ENCODE measurements around the gene PIP4K2A. TPM values are rescaled to one million over a fixed set of nuclear protein-coding genes. Genes with fewer than 3 reads are reported as not detected.
A peak's percentile ranks its signal among the peaks of the same experiment; 100 is the strongest.

The PIP4K2A gene
- total RNA-seq, 6 experiments from 2014 or later, result 50.1 to 67.9 (median 58.9) TPM

- H3K4me1 Mint-ChIP-seq (ENCODE audit: low read depth), result peaks cover 80% of the 10 kb centered on the region
- no peak for DNase-seq
- no peak for TF ChIP-seq CTCF (IDR thresholded peaks at IDR 0.05)
- H3K4me3 Mint-ChIP-seq, result no peak overlapping the region
- no peak overlapping the region for H3K27ac Mint-ChIP-seq
- no peaks in the 10 kb centered on the region for H3K27me3 Mint-ChIP-seq (ENCODE audit: insufficient read depth)
- peaks cover 32% of the 10 kb centered on the region for H3K36me3 Mint-ChIP-seq (ENCODE audit: low read depth)
- H3K9me3 Mint-ChIP-seq, result no peaks in the 10 kb centered on the region
Measured at GRCh38 chr10:22652988-22653481, 61.3 kb downstream of the PIP4K2A start.

- TF ChIP-seq CTCF (IDR thresholded peaks at IDR 0.05), result no peak
- Mint-ChIP-seq H3K27me3 (ENCODE audit: insufficient read depth) (no peaks in the 10 kb centered on the region), H3K36me3 (ENCODE audit: low read depth) (peaks cover 25% of the 10 kb centered on the region), H3K27ac (no peak overlapping the region), H3K9me3 (no peaks in the 10 kb centered on the region), H3K4me3 (no peak overlapping the region; the same call in 1 of the 2 replicates), H3K4me1 (ENCODE audit: low read depth) (peaks cover 82% of the 10 kb centered on the region)
- no peak for DNase-seq
Measured at GRCh38 chr10:22651276-22651980, 63.0 kb downstream of the PIP4K2A start.

- Mint-ChIP-seq H3K9me3 (no peaks in the 10 kb centered on the region), H3K4me3 (no peak overlapping the region), H3K27ac (no peak overlapping the region), H3K36me3 (ENCODE audit: low read depth) (peaks cover 17% of the 10 kb centered on the region), H3K4me1 (ENCODE audit: low read depth) (peaks cover 71% of the 10 kb centered on the region), H3K27me3 (ENCODE audit: insufficient read depth) (no peaks in the 10 kb centered on the region)
- no peak for DNase-seq
- TF ChIP-seq CTCF (IDR thresholded peaks at IDR 0.05), result no peak
Measured at GRCh38 chr10:22649994-22650393, 64.4 kb downstream of the PIP4K2A start.

- Mint-ChIP-seq H3K27me3 (ENCODE audit: insufficient read depth) (no peaks in the 10 kb centered on the region), H3K9me3 (no peaks in the 10 kb centered on the region), H3K4me3 (peak overlapping the region; percentile 44), H3K36me3 (ENCODE audit: low read depth) (peaks cover 21% of the 10 kb centered on the region), H3K4me1 (ENCODE audit: low read depth) (peaks cover 66% of the 10 kb centered on the region), H3K27ac (peak overlapping the region; percentile 62; the same call in 1 of the 2 replicates)
- no peak for TF ChIP-seq CTCF (IDR thresholded peaks at IDR 0.05)
- DNase-seq, result no peak
Measured at GRCh38 chr10:22649390-22649841, 65.0 kb downstream of the PIP4K2A start.

- Mint-ChIP-seq H3K9me3 (no peaks in the 10 kb centered on the region), H3K36me3 (ENCODE audit: low read depth) (peaks cover 25% of the 10 kb centered on the region), H3K4me1 (ENCODE audit: low read depth) (peaks cover 71% of the 10 kb centered on the region), H3K27ac (peak overlapping the region; percentile 62), H3K27me3 (ENCODE audit: insufficient read depth) (no peaks in the 10 kb centered on the region; the same call in 1 of the 2 replicates), H3K4me3 (peak overlapping the region; percentile 44)
- no peak for TF ChIP-seq CTCF (IDR thresholded peaks at IDR 0.05)
- DNase-seq, result peak; percentile 85
Measured at GRCh38 chr10:22648547-22648961, 65.8 kb downstream of the PIP4K2A start.
